ENCODE measurements around the gene KCNJ13.
"Not testable (repeated sequence)": the region's sequence is repeated elsewhere in the genome, so short reads cannot be mapped to it uniquely, and the experiment has no call there.

Gene KCNJ13

DNA sequence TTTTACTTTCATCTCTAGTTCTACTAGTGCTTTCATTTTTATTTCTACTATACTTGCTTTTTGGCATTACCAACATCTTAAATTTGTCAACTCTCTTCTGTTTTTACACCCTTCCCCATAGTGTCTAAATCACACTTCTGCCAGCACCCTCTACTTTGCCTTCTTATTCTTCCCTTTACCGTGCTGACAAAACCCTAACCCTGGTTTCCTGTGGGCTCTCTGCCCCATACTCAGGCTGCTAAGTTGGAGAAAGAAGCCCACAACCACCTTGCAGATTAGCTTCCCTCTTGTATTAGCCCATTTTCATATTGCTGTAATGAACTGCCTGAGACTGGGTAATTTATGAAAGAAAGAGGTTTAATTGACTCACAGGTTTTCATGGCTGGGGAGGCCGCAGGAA is 54.5 kb downstream of the KCNJ13 start:
- Histone ChIP-seq H3K9me3 (ENCODE audit: control insufficient read depth, low read depth, low read length) (no peaks in the 10 kb centered on the region), H3K4me1 (ENCODE audit: control insufficient read depth, low read depth, low read length) (no peaks in the 10 kb centered on the region), H3K4me3 (ENCODE audit: low read length) (no peak overlapping the region), H3K27me3 (ENCODE audit: control insufficient read depth, insufficient read depth, low read length) (no peaks in the 10 kb centered on the region), H3K36me3 (ENCODE audit: control insufficient read depth, low read depth, low read length) (peaks cover 11% of the 10 kb centered on the region), H3K27ac (ENCODE audit: low read length) (no peak overlapping the region), H3K9ac (ENCODE audit: low read length) (no peak overlapping the region)

DNA sequence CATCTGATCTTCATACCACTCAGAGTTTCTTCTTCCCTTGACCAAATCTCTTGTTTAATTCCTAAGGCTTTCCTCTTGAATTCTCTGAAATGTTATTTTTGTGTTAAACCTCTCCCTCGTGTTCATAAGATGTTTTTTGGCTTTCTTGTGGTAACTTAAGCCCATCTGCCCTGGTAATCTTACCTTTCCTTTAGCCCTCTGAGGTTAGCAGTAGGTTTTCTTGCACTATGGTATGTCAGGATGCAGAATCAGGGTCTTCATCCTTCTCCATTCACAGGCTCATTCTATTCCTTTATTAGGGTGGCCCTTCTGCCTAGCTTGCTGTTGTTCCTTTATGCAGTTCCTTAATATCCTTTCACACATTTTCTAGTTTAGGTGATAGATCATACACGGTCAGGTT is 55.1 kb downstream of the KCNJ13 start:
- Histone ChIP-seq H3K4me3 (ENCODE audit: low read length) (no peak overlapping the region), H3K4me1 (ENCODE audit: control insufficient read depth, low read depth, low read length) (no peaks in the 10 kb centered on the region), H3K27ac (ENCODE audit: low read length) (no peak overlapping the region), H3K9ac (ENCODE audit: low read length) (no peak overlapping the region), H3K9me3 (ENCODE audit: control insufficient read depth, low read depth, low read length) (no peaks in the 10 kb centered on the region), H3K36me3 (ENCODE audit: control insufficient read depth, low read depth, low read length) (peaks cover 11% of the 10 kb centered on the region), H3K27me3 (ENCODE audit: control insufficient read depth, insufficient read depth, low read length) (no peaks in the 10 kb centered on the region)

DNA sequence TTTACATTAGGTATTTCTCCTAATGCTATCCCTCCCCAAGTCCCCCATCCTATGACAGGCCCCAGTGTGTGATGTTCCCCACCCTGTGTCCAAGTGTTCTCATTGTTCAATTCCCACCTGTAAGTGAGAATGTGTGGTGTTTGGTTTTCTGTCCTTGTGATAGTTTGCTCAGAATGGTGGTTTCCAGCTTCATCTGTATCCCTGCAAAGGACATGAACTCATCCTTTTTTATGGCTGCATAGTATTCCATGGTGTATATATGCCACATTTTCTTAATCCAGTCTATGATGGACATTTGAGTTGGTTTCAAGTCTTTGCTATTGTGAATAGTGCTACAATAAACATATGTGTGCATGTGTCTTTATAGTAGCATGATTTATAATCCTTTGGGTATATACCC is 56.3 kb downstream of the KCNJ13 start:
- H3K4me1 ChIP-seq (ENCODE audit: control insufficient read depth, low read depth, low read length); H3K9me3 ChIP-seq (ENCODE audit: control insufficient read depth, low read depth, low read length); H3K4me3 ChIP-seq (ENCODE audit: low read length); H3K27me3 ChIP-seq (ENCODE audit: control insufficient read depth, insufficient read depth, low read length); H3K9ac ChIP-seq (ENCODE audit: low read length); H3K27ac ChIP-seq (ENCODE audit: low read length); H3K36me3 ChIP-seq (ENCODE audit: control insufficient read depth, low read depth, low read length): not testable (repeated sequence)
